Retina (tissue), 1 donor: ENCODE results near the gene TLN1.

Experiments
- DNase-seq: peaks from one replicate; pipeline ENCODE4 v3.0.0-alpha.2; 2016

TLN1 gene

GRCh38 chr9:35732185-35732799 lies at the start of gene TLN1, which contains the start of gene CREB3:
Gene TLN1 (minus strand): TSS chr9:35732195. CDS start chr9:35725694, 6,501 bp downstream.
Gene CREB3 (plus strand): TSS chr9:35732666. CDS start chr9:35732773, 107 bp downstream.
- peak; percentile 99 for DNase-seq

- no peak for DNase-seq
Measured at GRCh38 chr9:35781066-35781465, 49.1 kb upstream of the TLN1 start.

- no peak for DNase-seq
Measured at GRCh38 chr9:35778496-35778895, 46.5 kb upstream of the TLN1 start.

GRCh38 chr9:35776018-35776417 lies 44.0 kb upstream of the TLN1 start:
- no peak for DNase-seq

GRCh38 chr9:35774907-35775635 lies 43.1 kb upstream of the TLN1 start:
- peak; percentile 24 for DNase-seq

GRCh38 chr9:35771943-35772342 lies 39.9 kb upstream of the TLN1 start:
- no peak for DNase-seq

- DNase-seq = no peak
Measured at GRCh38 chr9:35771534-35771933, 39.5 kb upstream of the TLN1 start.

GRCh38 chr9:35771075-35771433 lies 39.1 kb upstream of the TLN1 start:
- DNase-seq = no peak

GRCh38 chr9:35769763-35770162 lies 37.8 kb upstream of the TLN1 start:
- DNase-seq = no peak

- no peak for DNase-seq
Measured at GRCh38 chr9:35767458-35767857, 35.5 kb upstream of the TLN1 start.

GRCh38 chr9:35766997-35767396 lies 35.0 kb upstream of the TLN1 start:
- no peak for DNase-seq

GRCh38 chr9:35763803-35764202 lies 31.8 kb upstream of the TLN1 start:
- no peak for DNase-seq

- no peak for DNase-seq
Measured at GRCh38 chr9:35763181-35763580, 31.2 kb upstream of the TLN1 start.

GRCh38 chr9:35760651-35761050 lies 28.7 kb upstream of the TLN1 start:
- DNase-seq = no peak

GRCh38 chr9:35759795-35760194 lies 27.8 kb upstream of the TLN1 start:
- no peak for DNase-seq

- no peak for DNase-seq
Measured at GRCh38 chr9:35758475-35759050, 26.6 kb upstream of the TLN1 start.

- DNase-seq = no peak
Measured at GRCh38 chr9:35757892-35758275, 25.9 kb upstream of the TLN1 start.

- DNase-seq = peak; percentile 82
Measured at GRCh38 chr9:35757226-35757891, 25.4 kb upstream of the TLN1 start.

- DNase-seq = peak; percentile 84
Measured at GRCh38 chr9:35756275-35757225, 24.6 kb upstream of the TLN1 start.

- DNase-seq = no peak
Measured at GRCh38 chr9:35755071-35755470, 23.1 kb upstream of the TLN1 start.

- no peak for DNase-seq
Measured at GRCh38 chr9:35754264-35754663, 22.3 kb upstream of the TLN1 start, which contains the start of gene MSMP. Gene MSMP (minus strand): TSS chr9:35754276. CDS start chr9:35754129, 147 bp downstream.

- DNase-seq = no peak
Measured at GRCh38 chr9:35753466-35753865, 21.5 kb upstream of the TLN1 start.

- no peak for DNase-seq
Measured at GRCh38 chr9:35750256-35750531, 18.2 kb upstream of the TLN1 start.
